MM.1S (cell line): ENCODE results near the gene SNX27.

Experiments used
- EZH2 ChIP-seq: fragments of 300-600 bp; sonication (generic); optimal IDR thresholded peaks from 2 replicates; pipeline ENCODE3; 2017; ENCODE audit warnings: low read depth, mild to moderate bottlenecking, antibody characterized with exemption, low read length, mixed read lengths
- EZH2phosphoT487 ChIP-seq: fragments of 300-600 bp; sonication (generic); IDR thresholded peaks from 2 replicates; pipeline ENCODE4 v1.6.1; 2018; ENCODE audit warnings: antibody characterized with exemption, low read length
- TF ChIP-seq, protein P1 (sequence below): fragments of 300-600 bp; sonication (generic); IDR thresholded peaks from 2 replicates; pipeline ENCODE4 v1.5.1; 2016; ENCODE audit warnings: antibody characterized with exemption, low read length, mixed read lengths

DNA sequence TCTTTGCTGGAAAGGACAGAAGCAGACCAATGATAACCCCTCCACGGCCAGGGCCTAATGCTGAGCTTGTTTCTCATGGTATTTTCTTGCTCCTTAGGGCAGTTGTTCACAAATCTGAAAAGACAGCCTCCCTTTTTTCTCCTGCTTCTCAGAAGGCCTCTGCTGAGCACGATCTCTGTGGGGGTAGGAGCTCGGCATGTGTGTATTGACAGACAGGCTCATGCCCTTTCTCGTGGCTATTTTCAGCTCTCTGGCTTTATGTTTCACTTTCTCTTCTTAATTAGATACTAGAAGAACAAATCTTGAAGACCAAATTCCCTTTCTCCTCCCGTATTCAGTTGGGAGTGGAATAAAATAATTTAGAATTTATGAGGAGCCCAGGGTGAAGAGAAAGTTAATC is 108.7 kb downstream of the SNX27 start:
- TF ChIP-seq, protein P1, sequence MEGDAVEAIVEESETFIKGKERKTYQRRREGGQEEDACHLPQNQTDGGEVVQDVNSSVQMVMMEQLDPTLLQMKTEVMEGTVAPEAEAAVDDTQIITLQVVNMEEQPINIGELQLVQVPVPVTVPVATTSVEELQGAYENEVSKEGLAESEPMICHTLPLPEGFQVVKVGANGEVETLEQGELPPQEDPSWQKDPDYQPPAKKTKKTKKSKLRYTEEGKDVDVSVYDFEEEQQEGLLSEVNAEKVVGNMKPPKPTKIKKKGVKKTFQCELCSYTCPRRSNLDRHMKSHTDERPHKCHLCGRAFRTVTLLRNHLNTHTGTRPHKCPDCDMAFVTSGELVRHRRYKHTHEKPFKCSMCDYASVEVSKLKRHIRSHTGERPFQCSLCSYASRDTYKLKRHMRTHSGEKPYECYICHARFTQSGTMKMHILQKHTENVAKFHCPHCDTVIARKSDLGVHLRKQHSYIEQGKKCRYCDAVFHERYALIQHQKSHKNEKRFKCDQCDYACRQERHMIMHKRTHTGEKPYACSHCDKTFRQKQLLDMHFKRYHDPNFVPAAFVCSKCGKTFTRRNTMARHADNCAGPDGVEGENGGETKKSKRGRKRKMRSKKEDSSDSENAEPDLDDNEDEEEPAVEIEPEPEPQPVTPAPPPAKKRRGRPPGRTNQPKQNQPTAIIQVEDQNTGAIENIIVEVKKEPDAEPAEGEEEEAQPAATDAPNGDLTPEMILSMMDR, result no peak
- TF ChIP-seq EZH2 (no peak), EZH2phosphoT487 (no peak)
